HG03439 (cell line): ENCODE data around the gene METTL2B.
"Not testable (repeated sequence)": the region's sequence is repeated elsewhere in the genome, so short reads cannot be mapped to it uniquely, and the experiment has no call there.

Experiments used
- ATAC-seq: cut with Tn5 transposase; IDR thresholded peaks from one replicate; pipeline ENCODE4 v1.9.1; 2021; ENCODE audit warnings: mild to moderate bottlenecking, moderate library complexity; ENCODE audit not compliant: unreplicated experiment

METTL2B gene

GRCh38 chr7:128454808-128455542 is 21.6 kb upstream of the METTL2B start:
- ATAC-seq = no peak

GRCh38 chr7:128455543-128456254 is 20.8 kb upstream of the METTL2B start, which contains the start of gene HILPDA:
HILPDA (plus strand) TSS chr7:128455878; CDS start chr7:128457269, 1,391 bp downstream.
- ATAC-seq = peak; percentile 78

- no peak for ATAC-seq
Observed at GRCh38 chr7:128456255-128456725, 20.3 kb upstream of the METTL2B start.

- ATAC-seq = not testable (repeated sequence)
Observed at GRCh38 chr7:128457385-128457784, 19.2 kb upstream of the METTL2B start.

- ATAC-seq = peak; percentile 26
Observed at GRCh38 chr7:128458956-128459355, 17.6 kb upstream of the METTL2B start.

GRCh38 chr7:128459394-128459878 is 17.1 kb upstream of the METTL2B start:
- ATAC-seq = peak; percentile 33

GRCh38 chr7:128462460-128462859 is 14.1 kb upstream of the METTL2B start:
- ATAC-seq = no peak

DNA sequence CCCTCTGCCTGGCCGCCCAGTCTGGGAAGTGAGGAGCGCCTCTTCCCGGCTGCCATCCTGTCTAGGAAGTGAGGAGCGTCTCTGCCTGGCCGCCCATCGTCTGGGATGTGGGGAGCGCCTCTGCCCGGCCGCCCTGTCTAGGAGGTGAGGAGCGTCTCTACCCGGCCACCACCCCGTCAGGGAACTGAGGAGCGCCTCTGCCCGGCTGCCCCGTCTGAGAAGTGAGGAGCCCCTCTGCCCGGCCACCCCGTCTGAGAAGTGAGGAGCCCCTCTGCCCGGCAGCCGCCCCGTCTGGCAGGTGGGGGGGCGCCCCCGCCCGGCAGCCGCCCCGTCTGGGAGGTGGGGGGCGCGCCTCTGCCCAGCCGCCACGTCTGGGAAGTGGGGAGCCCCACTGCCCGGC is 13.2 kb upstream of the METTL2B start:
- not testable (repeated sequence) for ATAC-seq

GRCh38 chr7:128463933-128464332 is 12.6 kb upstream of the METTL2B start:
- not testable (repeated sequence) for ATAC-seq

GRCh38 chr7:128466871-128467270 is 9.7 kb upstream of the METTL2B start:
- not testable (repeated sequence) for ATAC-seq

GRCh38 chr7:128477336-128477690 is 765 bp downstream of the METTL2B start:
- peak; percentile 13 for ATAC-seq

- not testable (repeated sequence) for ATAC-seq
Observed at GRCh38 chr7:128479082-128479481, 2.5 kb downstream of the METTL2B start.

- ATAC-seq = not testable (repeated sequence)
Observed at GRCh38 chr7:128488134-128488533, 11.6 kb downstream of the METTL2B start.

- no peak for ATAC-seq
Observed at GRCh38 chr7:128497405-128497804, 20.9 kb downstream of the METTL2B start.

GRCh38 chr7:128505416-128505815 is 28.9 kb downstream of the METTL2B start:
- ATAC-seq = not testable (repeated sequence)

DNA sequence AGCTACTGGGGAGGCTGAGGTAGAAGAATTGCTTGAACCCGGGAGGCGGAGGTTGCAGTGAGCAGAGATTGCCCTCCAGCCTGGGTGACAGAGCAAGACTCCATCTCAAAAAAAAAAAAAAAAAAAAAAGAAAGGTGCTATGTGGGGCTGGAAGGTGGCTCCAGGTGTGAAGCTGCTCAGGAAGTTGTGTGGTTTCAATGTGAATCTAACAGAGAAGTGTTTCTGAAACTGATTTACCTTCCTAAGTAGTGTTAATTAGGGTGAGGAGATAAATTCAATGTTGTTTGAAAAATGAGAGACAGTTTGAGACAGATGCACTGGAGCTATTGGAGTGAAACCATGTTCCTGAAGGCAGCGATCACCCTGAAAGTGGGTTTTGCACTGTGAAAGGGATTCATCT is 30.3 kb downstream of the METTL2B start:
- peak; percentile 48 for ATAC-seq

DNA sequence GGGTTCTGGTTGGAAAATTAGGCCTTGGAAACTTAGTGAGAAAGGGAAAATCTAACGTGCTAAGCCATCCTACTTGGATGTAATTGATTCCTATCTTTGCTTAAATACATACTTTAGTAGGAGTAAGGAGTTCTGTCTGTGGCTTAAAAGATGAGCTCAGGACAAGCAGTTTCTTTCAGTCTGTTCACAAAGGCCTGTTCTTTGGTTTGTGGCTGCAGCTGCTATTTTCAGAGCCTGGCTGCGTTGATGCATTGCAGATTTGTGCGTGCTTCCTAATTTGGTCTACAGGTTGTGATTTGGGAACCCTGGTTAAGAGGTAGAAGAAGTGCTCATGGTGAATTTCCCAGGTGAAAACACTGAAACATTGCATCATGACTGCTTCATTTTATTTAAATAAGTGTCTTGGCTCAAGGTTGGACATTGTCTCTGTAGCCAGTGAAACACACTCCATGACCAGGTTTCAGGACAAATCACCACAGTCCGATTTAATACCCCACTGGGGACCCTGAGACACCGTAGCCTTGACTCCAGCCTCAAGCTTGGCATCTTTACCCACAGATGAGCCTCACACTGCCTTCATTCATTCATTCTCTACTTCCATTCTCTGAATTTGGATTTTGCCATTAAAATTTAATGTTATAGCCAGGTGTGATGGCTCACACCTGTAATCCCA is 30.9 kb downstream of the METTL2B start:
- not testable (repeated sequence) for ATAC-seq

- ATAC-seq = not testable (repeated sequence)
Observed at GRCh38 chr7:128511692-128512091, 35.1 kb downstream of the METTL2B start.

GRCh38 chr7:128515232-128515631 is 38.7 kb downstream of the METTL2B start:
- not testable (repeated sequence) for ATAC-seq

DNA sequence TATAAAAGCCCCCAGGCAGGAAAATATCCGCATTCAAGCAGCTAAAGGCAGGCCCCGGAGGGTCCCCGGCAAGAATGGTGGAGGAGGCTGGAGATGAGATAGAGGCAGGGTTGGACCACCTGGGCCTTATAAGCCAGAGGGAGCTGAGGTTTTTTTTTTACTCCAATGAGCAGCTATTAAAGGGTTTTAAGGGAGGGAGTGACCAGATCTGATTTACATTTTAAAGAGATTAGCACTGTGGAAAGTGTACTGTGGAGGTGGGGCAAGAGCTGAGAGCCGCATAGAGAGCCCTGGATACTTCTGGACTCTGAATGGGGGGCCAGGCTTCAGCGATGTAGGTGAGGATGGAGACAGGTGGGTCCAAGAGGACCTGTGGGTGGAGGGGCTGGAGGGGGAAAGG is 40.5 kb downstream of the METTL2B start:
- not testable (repeated sequence) for ATAC-seq

GRCh38 chr7:128523226-128523931 is 46.8 kb downstream of the METTL2B start:
- ATAC-seq = not testable (repeated sequence)
